Tibial nerve (tissue), 4 donors: Measurements from ENCODE around the gene ABLIM3. TPM values are rescaled to one million over a fixed set of nuclear protein-coding genes. Genes with fewer than 3 reads are reported as not detected.

Experiments used
- DNase-seq, 2 donors: peaks; one replicate each; pipeline ENCODE4 v3.0.0-alpha.2; 2019; ENCODE audit warnings: low spot score in 2 of 2
- H3K27ac ChIP-seq, 4 donors: fragments of 200-600 bp; sonication (generic) in 3 of 4; one replicate each; pipeline ENCODE4 v1.5.1; 2017 to 2019; ENCODE audit warnings: mild to moderate bottlenecking in 1 of 4
- H3K27me3 ChIP-seq, 2 donors: fragments of 200-600 bp; sonication (generic) in 1 of 2; one replicate each; pipeline versions ENCODE4 v1.5.1 to v1.6.0; 2017 to 2019
- H3K36me3 ChIP-seq, 3 donors: fragments of 200-600 bp; sonication (generic); one replicate each; pipeline ENCODE4 v1.5.1; 2018 to 2019
- H3K4me1 ChIP-seq, 4 donors: fragments of 200-600 bp; sonication (generic) in 3 of 4; one replicate each; pipeline ENCODE4 v1.5.1; 2017 to 2019
- H3K4me3 ChIP-seq, 4 donors: fragments of 200-600 bp; sonication (generic) in 3 of 4; one replicate each; pipeline ENCODE4 v1.5.1; 2017 to 2019; ENCODE audit warnings: mild to moderate bottlenecking in 1 of 4, moderate library complexity in 1 of 4
- H3K9me3 ChIP-seq, 4 donors: fragments of 200-600 bp; sonication (generic) in 3 of 4; one replicate each; pipeline ENCODE4 v1.5.1; 2017 to 2019
- CTCF ChIP-seq, 5 experiments: fragments of 200-600 bp in 3 of 5; fragments of 450-650 bp in 2 of 5; sonication (generic) in 3 of 5; IDR thresholded peaks; one replicate each; pipeline ENCODE4 v1.5.1; 2016 to 2019; ENCODE audit warnings: antibody characterized with exemption in 5 of 5, mild to moderate bottlenecking in 3 of 5, moderate library complexity in 2 of 5
- EP300 ChIP-seq, 2 donors: sonication (generic); formaldehyde crosslinking; IDR thresholded peaks; one replicate each; pipeline ENCODE4 v1.6.1; 2017; ENCODE audit warnings: antibody characterized with exemption in 2 of 2, mild to moderate bottlenecking in 1 of 2
- POLR2A ChIP-seq, 2 donors: fragments of 450-650 bp; IDR thresholded peaks; one replicate each; pipeline ENCODE4 v1.6.1; 2017; ENCODE audit warnings: antibody characterized with exemption in 2 of 2, mild to moderate bottlenecking in 2 of 2, moderate library complexity in 2 of 2
- WGBS, 2 donors: methylation state at CpG; one replicate each; pipeline ENCODE4 v1.1.5; 2018; 5-methylcytosine and 5-hydroxymethylcytosine counted together
- total RNA-seq, 4 donors: library from RNA; depleted of rRNA; stranded (reverse); fragments of >200 nt; gene quantifications; one replicate each; pipeline ENCODE4 v1.1.0, GENCODE V29; 2016

The ABLIM3 gene
- total RNA-seq, 4 donors from 2014 or later: 50.3 to 75.3 (median 52.3) TPM

- H3K36me3 ChIP-seq: no peaks in the 10 kb centered on the region
Measured at GRCh38 chr5:149118463-149118862, 22.8 kb upstream of the ABLIM3 start.

GRCh38 chr5:149121145-149121544, 20.1 kb upstream of the ABLIM3 start:
- DNase-seq: no peak
- Histone ChIP-seq H3K4me3 (no peak overlapping the region), H3K9me3 (peaks cover 0 to 8% (median 0%) of the 10 kb centered on the region in 4 donors), H3K27ac (no peak overlapping the region), H3K4me1 (no peaks in the 10 kb centered on the region), H3K36me3 (no peaks in the 10 kb centered on the region), H3K27me3 (no peaks in the 10 kb centered on the region)
- TF ChIP-seq POLR2A (IDR thresholded peaks at IDR 0.05) (no peak), CTCF (IDR thresholded peaks at IDR 0.05) (no peak), EP300 (IDR thresholded peaks at IDR 0.05) (no peak)
- 48 to 94% methylated on average over 2 of the region's 2 CpGs for WGBS, 2 donors

More at GRCh38 chr5:149118463-149118862, 22.8 kb upstream of the ABLIM3 start:
- Histone ChIP-seq H3K4me1 (peaks cover 0 to 12% (median 0%) of the 10 kb centered on the region in 4 donors), H3K9me3 (peaks cover 0 to 7% (median 0%) of the 10 kb centered on the region in 4 donors), H3K27ac (no peak overlapping the region), H3K4me3 (no peak overlapping the region), H3K27me3 (no peaks in the 10 kb centered on the region)
- DNase-seq: no peak
- TF ChIP-seq POLR2A (IDR thresholded peaks at IDR 0.05): no peak
- TF ChIP-seq EP300 (IDR thresholded peaks at IDR 0.05): no peak
- no peak for TF ChIP-seq CTCF (IDR thresholded peaks at IDR 0.05)

GRCh38 chr5:149123211-149123610, 18.1 kb upstream of the ABLIM3 start:
- no peak overlapping the region for H3K4me3 ChIP-seq
- peaks cover 0 to 8% (median 0%) of the 10 kb centered on the region in 4 donors for H3K9me3 ChIP-seq
- no peak for DNase-seq
- no peaks in the 10 kb centered on the region for H3K36me3 ChIP-seq
- no peak overlapping the region for H3K27ac ChIP-seq
- H3K27me3 ChIP-seq: no peaks in the 10 kb centered on the region
- 71 to 85% methylated on average over 9 of the region's 9 CpGs for WGBS, 2 donors
- H3K4me1 ChIP-seq: peaks cover 0 to 12% (median 0%) of the 10 kb centered on the region in 4 donors
- TF ChIP-seq POLR2A (IDR thresholded peaks at IDR 0.05) (no peak), EP300 (IDR thresholded peaks at IDR 0.05) (no peak), CTCF (IDR thresholded peaks at IDR 0.05) (no peak)

GRCh38 chr5:149125386-149125891, 15.9 kb upstream of the ABLIM3 start:
- no peak overlapping the region for H3K4me3 ChIP-seq
- H3K4me1 ChIP-seq: peaks cover 0 to 16% (median 0%) of the 10 kb centered on the region in 4 donors
- H3K27me3 ChIP-seq: no peaks in the 10 kb centered on the region
- TF ChIP-seq EP300 (IDR thresholded peaks at IDR 0.05): no peak
- no peak for TF ChIP-seq CTCF (IDR thresholded peaks at IDR 0.05)
- no peak for TF ChIP-seq POLR2A (IDR thresholded peaks at IDR 0.05)
- H3K9me3 ChIP-seq: peaks cover 0 to 8% (median 0%) of the 10 kb centered on the region in 4 donors
- WGBS, 2 donors: 62% methylated on average over 12 of the region's 12 CpGs
- no peak overlapping the region for H3K27ac ChIP-seq
- H3K36me3 ChIP-seq: no peaks in the 10 kb centered on the region
- DNase-seq: no peak

- no peaks in the 10 kb centered on the region for H3K27me3 ChIP-seq
- TF ChIP-seq POLR2A (IDR thresholded peaks at IDR 0.05): no peak
- no peak for TF ChIP-seq EP300 (IDR thresholded peaks at IDR 0.05)
- no peak for TF ChIP-seq CTCF (IDR thresholded peaks at IDR 0.05)
- no peak overlapping the region for H3K4me3 ChIP-seq
- peaks cover 0 to 8% (median 0%) of the 10 kb centered on the region in 4 donors for H3K9me3 ChIP-seq
- H3K36me3 ChIP-seq: no peaks in the 10 kb centered on the region
- 45 to 47% methylated on average over 6 of the region's 6 CpGs for WGBS, 2 donors
- peaks cover 0 to 16% (median 0%) of the 10 kb centered on the region in 4 donors for H3K4me1 ChIP-seq
- peak overlapping the region in 2 of 4 donors; percentile 6 to 44 for H3K27ac ChIP-seq
- DNase-seq: no peak
Measured at GRCh38 chr5:149126906-149127305, 14.4 kb upstream of the ABLIM3 start.
